ENCODE results near the gene PPP3CB.

PPP3CB gene

GRCh38 chr10:73423309-73423708 is 72.5 kb downstream of the PPP3CB start:
- ChIA-PET POLR2A (no interaction called here), CTCF (no interaction called here)
- peaks cover 4 to 57% of the 10 kb centered on the region in 2 experiments; a peak in 2 of 3 replicates for H3K36me3 ChIP-seq (ENCODE audit: control insufficient read depth in 2 of 2, insufficient read depth in 1 of 2, low read length in 2 of 2)

GRCh38 chr10:73416571-73416970 is 79.3 kb downstream of the PPP3CB start:
- Histone ChIP-seq H3K36me3 (ENCODE audit: control insufficient read depth in 2 of 2, insufficient read depth in 1 of 2, low read length in 2 of 2) (no peaks in the 10 kb centered on the region), H3K4me3 (ENCODE audit: low read depth, low read length) (no peak overlapping the region), H3K9me3 (ENCODE audit: control insufficient read depth, insufficient read depth, low read depth, low read length) (no peaks in the 10 kb centered on the region), H3K27ac (ENCODE audit: extremely low read depth, low read depth, low read length) (no peak overlapping the region), H3K4me1 (ENCODE audit: control insufficient read depth, insufficient read depth, low read length) (no peaks in the 10 kb centered on the region)
- ChIA-PET CTCF (no interaction called here), POLR2A (interaction anchor here (0.6 kb wide), 1 partner anchor 10 kb away, joined by 3 read pairs; no protein-coding TSS in a partner anchor)
- no peak for TF ChIP-seq ZNF138 (tag by site-specific recombination; IDR thresholded peaks at IDR 0.05; ENCODE audit: borderline replicate concordance)
- TF ChIP-seq FEZF1 (tag by site-specific recombination; IDR thresholded peaks at IDR 0.05): no peak
- no peak for TF ChIP-seq PATZ1 (tag by site-specific recombination; IDR thresholded peaks at IDR 0.05)
- no peak for TF ChIP-seq TRIM28 (IDR thresholded peaks at IDR 0.05; ENCODE audit: borderline replicate concordance, low read length)
- no peak for TF ChIP-seq ZNF280D (tag by site-specific recombination; IDR thresholded peaks at IDR 0.05)
- no peak for TF ChIP-seq ZBTB48 (tag by site-specific recombination; IDR thresholded peaks at IDR 0.05)
- no peak for TF ChIP-seq ZSCAN23 (tag by site-specific recombination; IDR thresholded peaks at IDR 0.05)
- TF ChIP-seq ZNF184 (tag by site-specific recombination; IDR thresholded peaks at IDR 0.05): no peak

More at GRCh38 chr10:73423309-73423708, 72.5 kb downstream of the PPP3CB start:
- Histone ChIP-seq H3K9me3 (ENCODE audit: control insufficient read depth, insufficient read depth, low read depth, low read length) (no peaks in the 10 kb centered on the region), H3K4me3 (ENCODE audit: low read depth, low read length) (no peak overlapping the region), H3K27ac (ENCODE audit: extremely low read depth, low read depth, low read length) (no peak overlapping the region), H3K4me1 (ENCODE audit: control insufficient read depth, insufficient read depth, low read length) (no peaks in the 10 kb centered on the region)
- TF ChIP-seq SALL2 (tag by site-specific recombination; IDR thresholded peaks at IDR 0.05; ENCODE audit: borderline replicate concordance): no peak
- no peak for TF ChIP-seq ZNF362 (tag by site-specific recombination; IDR thresholded peaks at IDR 0.05)
- no peak for TF ChIP-seq ZNF548 (tag by site-specific recombination; IDR thresholded peaks at IDR 0.05)
- TF ChIP-seq ZNF549 (tag by site-specific recombination; IDR thresholded peaks at IDR 0.05): no peak
- no peak for TF ChIP-seq ZNF266 (tag by site-specific recombination; IDR thresholded peaks at IDR 0.05; ENCODE audit: low read depth)
- TF ChIP-seq ZNF155 (tag by site-specific recombination; IDR thresholded peaks at IDR 0.05): no peak
- TF ChIP-seq ZNF280C (tag by site-specific recombination; IDR thresholded peaks at IDR 0.05): no peak
- no peak for TF ChIP-seq ZNF2 (tag by site-specific recombination; IDR thresholded peaks at IDR 0.05)
- no peak for TF ChIP-seq ZNF623 (tag by site-specific recombination; IDR thresholded peaks at IDR 0.05)
- TF ChIP-seq KLF7 (tag by site-specific recombination; IDR thresholded peaks at IDR 0.05; ENCODE audit: borderline replicate concordance): no peak
- no peak for TF ChIP-seq KLF9 (tag by site-specific recombination; IDR thresholded peaks at IDR 0.05; ENCODE audit: low read depth)
- TF ChIP-seq ZNF16 (tag by site-specific recombination; IDR thresholded peaks at IDR 0.05; ENCODE audit: low read depth): no peak
- no peak for TF ChIP-seq ZNF621 (tag by site-specific recombination; IDR thresholded peaks at IDR 0.05)
- no peak for TF ChIP-seq ZNF221 (tag by site-specific recombination; IDR thresholded peaks at IDR 0.05; ENCODE audit: borderline replicate concordance)
- TF ChIP-seq ZSCAN18 (tag by site-specific recombination; IDR thresholded peaks at IDR 0.05): no peak
- TF ChIP-seq OVOL3 (tag by site-specific recombination; IDR thresholded peaks at IDR 0.05): no peak
- no peak for TF ChIP-seq ZNF433 (tag by site-specific recombination; IDR thresholded peaks at IDR 0.05; ENCODE audit: low read depth)
- TF ChIP-seq ZNF843 (tag by site-specific recombination; IDR thresholded peaks at IDR 0.05): no peak
- TF ChIP-seq ZNF18 (tag by site-specific recombination; IDR thresholded peaks at IDR 0.05): no peak

Measured in HEK293 (cell line).